Neural progenitor cell (in vitro differentiated cells): Measurements from ENCODE around the gene ACOT2. TPM values are rescaled to one million over a fixed set of nuclear protein-coding genes. Genes with fewer than 3 reads are reported as not detected.

ENCODE experiments used
- DNase-seq: peaks from one replicate; pipeline ENCODE4 v3.0.0-alpha.2; 2016; ENCODE audit warnings: low spot score
- H2AFZ ChIP-seq: fragments of 200-600 bp; sonication (generic); replicated peaks from 2 replicates; pipeline ENCODE4 v1.6.1; 2016; ENCODE audit warnings: antibody characterized with exemption
- H3F3A ChIP-seq: fragments of 200-600 bp; sonication (generic); 2 replicates; pipeline ENCODE4 v1.6.1; 2016; ENCODE audit warnings: antibody characterized with exemption, low read depth
- H3K27ac ChIP-seq: fragments of 200-600 bp; sonication (generic); 2 replicates; pipeline ENCODE4 v1.5.1; 2016; ENCODE audit warnings: mild to moderate bottlenecking
- H3K27me3 ChIP-seq: fragments of 200-600 bp; sonication (generic); 2 replicates; pipeline ENCODE4 v1.6.1; 2016; ENCODE audit warnings: mild to moderate bottlenecking, moderate library complexity
- H3K36me3 ChIP-seq: fragments of 200-600 bp; sonication (generic); 2 replicates; pipeline ENCODE4 v1.5.1; 2016
- H3K4me1 ChIP-seq: fragments of 200-600 bp; sonication (generic); 2 replicates; pipeline ENCODE4 v1.6.1; 2016; ENCODE audit warnings: mixed run types
- H3K4me2 ChIP-seq: fragments of 200-600 bp; sonication (generic); 2 replicates; pipeline ENCODE4 v1.6.1; 2016
- H3K4me3 ChIP-seq: fragments of 200-600 bp; sonication (generic); 2 replicates; pipeline ENCODE4 v1.5.1; 2016
- H3K79me2 ChIP-seq: fragments of 200-600 bp; sonication (generic); 2 replicates; pipeline ENCODE4 v1.6.1; 2016; ENCODE audit warnings: low read depth
- H3K9ac ChIP-seq: fragments of 200-600 bp; sonication (generic); 2 replicates; pipeline ENCODE4 v1.6.1; 2016
- H3K9me3 ChIP-seq: fragments of 200-600 bp; sonication (generic); 2 replicates; pipeline ENCODE4 v1.5.1; 2016; ENCODE audit warnings: low read depth
- H4K20me1 ChIP-seq: fragments of 200-600 bp; sonication (generic); 2 replicates; pipeline ENCODE4 v1.6.1; 2016; ENCODE audit warnings: low read depth
- H3K27ac Mint-ChIP-seq: 3 replicates; pipeline ENCODE4 v1.8.0; 2021; ENCODE audit warnings: mixed read lengths
- H3K27me3 Mint-ChIP-seq: 2 replicates; pipeline ENCODE4 v1.8.0; 2022; ENCODE audit warnings: low read depth, mild to moderate bottlenecking, inconsistent platforms, moderate library complexity, mixed read lengths; ENCODE audit not compliant: insufficient read depth
- H3K36me3 Mint-ChIP-seq: 3 replicates; pipeline ENCODE4 v1.8.0; 2021; ENCODE audit warnings: mixed read lengths
- H3K4me1 Mint-ChIP-seq: 3 replicates; pipeline ENCODE4 v1.8.0; 2021; ENCODE audit warnings: mixed read lengths
- H3K4me3 Mint-ChIP-seq: 3 replicates; pipeline ENCODE4 v1.8.0; 2021; ENCODE audit warnings: mild to moderate bottlenecking, moderate library complexity, mixed read lengths
- H3K9me3 Mint-ChIP-seq: 3 replicates; pipeline ENCODE4 v1.8.0; 2020; ENCODE audit warnings: mixed read lengths
- CTCF ChIP-seq: fragments of 200-600 bp; sonication (generic); IDR thresholded peaks from 2 replicates; pipeline ENCODE4 v1.5.1; 2017; ENCODE audit warnings: antibody characterized with exemption, mild to moderate bottlenecking
- EZH2 ChIP-seq: fragments of 200-600 bp; sonication (generic); IDR thresholded peaks from 2 replicates; pipeline ENCODE4 v1.6.1; 2017; ENCODE audit warnings: antibody characterized with exemption, mild to moderate bottlenecking, moderate library complexity
- EZH2phosphoT487 ChIP-seq: fragments of 200-600 bp; sonication (generic); IDR thresholded peaks from 2 replicates; pipeline ENCODE4 v1.6.1; 2017; ENCODE audit warnings: antibody characterized with exemption
- total RNA-seq: library from RNA; depleted of rRNA; stranded (reverse); fragments of >200 nt; gene quantifications from 2 replicates; pipeline ENCODE4 v1.2.3, GENCODE V29; 2015; ENCODE audit warnings: low replicate concordance

ACOT2 gene
- total RNA-seq, 1 donor from 2014 or later: 1.1 TPM

GRCh38 chr14:73610687-73611086 lies 41.7 kb downstream of the ACOT2 start:
- Mint-ChIP-seq H3K4me1 (peaks cover 9% of the 10 kb centered on the region), H3K27me3 (peaks cover 23% of the 10 kb centered on the region), H3K36me3 (no peaks in the 10 kb centered on the region), H3K4me3 (no peak overlapping the region), H3K27ac (no peak overlapping the region), H3K9me3 (peaks cover 9% of the 10 kb centered on the region)
- no peaks in the 10 kb centered on the region for H3K9me3 ChIP-seq
- H4K20me1 ChIP-seq: no peaks in the 10 kb centered on the region
- no peaks in the 10 kb centered on the region for H3K4me1 ChIP-seq
- H3K9ac ChIP-seq: no peak overlapping the region
- H3K4me2 ChIP-seq: no peak overlapping the region
- H3K27ac ChIP-seq: no peak overlapping the region
- no peaks in the 10 kb centered on the region for H3K36me3 ChIP-seq
- no peak overlapping the region for H2AFZ ChIP-seq
- H3K27me3 ChIP-seq: peaks cover 51% of the 10 kb centered on the region
- no peak overlapping the region for H3K4me3 ChIP-seq
- DNase-seq: peak; percentile 28
- H3F3A ChIP-seq: peaks cover 17% of the 10 kb centered on the region
- no peak for TF ChIP-seq EZH2
- no peak for TF ChIP-seq CTCF
- TF ChIP-seq EZH2phosphoT487: no peak
- no peaks in the 10 kb centered on the region for H3K79me2 ChIP-seq

GRCh38 chr14:73612339-73613045 lies 43.5 kb downstream of the ACOT2 start, which contains the start of gene ACOT6:
Gene ACOT6, plus strand, starts transcription at chr14:73612517. Its CDS starts 55 bp downstream, at chr14:73612572.
- Histone ChIP-seq H3K4me1 (no peaks in the 10 kb centered on the region), H3F3A (peaks cover 17% of the 10 kb centered on the region), H3K27ac (no peak within 1 kb of the TSS), H3K4me2 (peak within 1 kb of the TSS; percentile 82), H3K9me3 (no peaks in the 10 kb centered on the region), H3K36me3 (no peaks in the 10 kb centered on the region), H3K79me2 (no peaks in the 10 kb centered on the region), H4K20me1 (no peaks in the 10 kb centered on the region), H3K4me3 (peak within 1 kb of the TSS; percentile 84), H3K9ac (peak within 1 kb of the TSS; percentile 57), H3K27me3 (peaks cover 69% of the 10 kb centered on the region), H2AFZ (peak within 1 kb of the TSS; percentile 98)
- DNase-seq: peak; percentile 90
- peak within 1 kb of the TSS; percentile 92 for H3K4me3 Mint-ChIP-seq
- peaks cover 3% of the 10 kb centered on the region for H3K9me3 Mint-ChIP-seq
- no peak within 1 kb of the TSS for H3K27ac Mint-ChIP-seq
- peaks cover 23% of the 10 kb centered on the region for H3K27me3 Mint-ChIP-seq
- no peak for TF ChIP-seq CTCF
- peak; percentile 85 for TF ChIP-seq EZH2
- peak; percentile 72 for TF ChIP-seq EZH2phosphoT487
- H3K4me1 Mint-ChIP-seq: peaks cover 14% of the 10 kb centered on the region
- H3K36me3 Mint-ChIP-seq: no peaks in the 10 kb centered on the region

GRCh38 chr14:73613046-73613383 lies 44.0 kb downstream of the ACOT2 start:
- no peak overlapping the region for H3K27ac ChIP-seq
- Mint-ChIP-seq H3K4me1 (peaks cover 14% of the 10 kb centered on the region), H3K36me3 (no peaks in the 10 kb centered on the region), H3K4me3 (peak overlapping the region; percentile 92), H3K27me3 (peaks cover 23% of the 10 kb centered on the region), H3K27ac (no peak overlapping the region), H3K9me3 (peaks cover 3% of the 10 kb centered on the region)
- H3K27me3 ChIP-seq: peaks cover 74% of the 10 kb centered on the region
- H4K20me1 ChIP-seq: no peaks in the 10 kb centered on the region
- H3K9ac ChIP-seq: no peak overlapping the region
- peak overlapping the region; percentile 84 for H3K4me3 ChIP-seq
- H3F3A ChIP-seq: peaks cover 17% of the 10 kb centered on the region
- TF ChIP-seq CTCF (no peak), EZH2 (peak; percentile 65), EZH2phosphoT487 (peak; percentile 28)
- DNase-seq: no peak
- no peaks in the 10 kb centered on the region for H3K36me3 ChIP-seq
- H3K4me2 ChIP-seq: peak overlapping the region; percentile 82
- H3K9me3 ChIP-seq: no peaks in the 10 kb centered on the region
- no peaks in the 10 kb centered on the region for H3K79me2 ChIP-seq
- H3K4me1 ChIP-seq: no peaks in the 10 kb centered on the region
- H2AFZ ChIP-seq: peak overlapping the region; percentile 98
